SK-N-SH (cell line): ENCODE results near the gene MSRB2.

Experiments
- CHD2 ChIP-seq: fragments of 150-350 bp; IDR thresholded peaks from 2 replicates; pipeline ENCODE4 v1.6.1; 2018; ENCODE audit warnings: low read length; ENCODE audit not compliant: partially characterized antibody
- CTCF ChIP-seq: fragments of 200-600 bp; sonication (generic); IDR thresholded peaks from 2 replicates; pipeline ENCODE4 v1.6.1; 2017; ENCODE audit warnings: antibody characterized with exemption, mild to moderate bottlenecking, moderate library complexity
- EP300 ChIP-seq, 2 experiments: IDR thresholded peaks; 2 replicates each; pipeline versions ENCODE4 v1.4.0 to v1.6.1; 2012; ENCODE audit warnings: borderline replicate concordance in 1 of 2, low read depth in 1 of 2, low read length in 1 of 2
- MEF2A ChIP-seq: IDR thresholded peaks from 2 replicates; pipeline ENCODE4 v1.4.0; 2012; ENCODE audit warnings: low read depth, borderline replicate concordance
- POLR2AphosphoS5 ChIP-seq: IDR thresholded peaks from 2 replicates; pipeline ENCODE4 v1.6.1; 2012; ENCODE audit warnings: low read depth, low read length
- RAD21 ChIP-seq: IDR thresholded peaks from 2 replicates; pipeline ENCODE4 v1.6.1; 2012; ENCODE audit warnings: mild to moderate bottlenecking, low read length
- RCOR1 ChIP-seq: fragments of 150-350 bp; IDR thresholded peaks from 2 replicates; pipeline ENCODE4 v1.6.1; 2017; ENCODE audit warnings: antibody characterized with exemption, low read length
- REST ChIP-seq: IDR thresholded peaks from 2 replicates; pipeline ENCODE4 v1.6.1; 2012; ENCODE audit warnings: mild to moderate bottlenecking, low read depth, low read length, moderate library complexity
- RFX5 ChIP-seq: IDR thresholded peaks from 2 replicates; pipeline ENCODE4 v1.6.1; 2012; ENCODE audit warnings: mild to moderate bottlenecking, improper control_type of control experiment, low read length
- USF1 ChIP-seq: IDR thresholded peaks from 2 replicates; pipeline ENCODE4 v1.4.0; 2012; ENCODE audit warnings: low read depth, borderline replicate concordance
- YY1 ChIP-seq: IDR thresholded peaks from 2 replicates; pipeline ENCODE4 v1.4.0; 2012; ENCODE audit warnings: low read depth, mild to moderate bottlenecking

GRCh38 chr10:23171232-23171876, 76.0 kb downstream of the MSRB2 start:
- TF ChIP-seq RFX5, result no peak
- TF ChIP-seq RAD21, result no peak
- no peak for TF ChIP-seq RCOR1
- TF ChIP-seq CTCF, result no peak
- no peak for TF ChIP-seq EP300 (IDR thresholded peaks at IDR 0.05; ENCODE audit: borderline replicate concordance in 1 of 2, low read depth in 1 of 2, low read length in 1 of 2)
- TF ChIP-seq REST, result peak; percentile 95
- no peak for TF ChIP-seq USF1
- no peak for TF ChIP-seq POLR2AphosphoS5
- TF ChIP-seq MEF2A, result no peak
- no peak for TF ChIP-seq YY1
- no peak for TF ChIP-seq CHD2
